Body of pancreas (tissue), 4 donors: ENCODE results near the gene GALR2.
A peak's percentile ranks its signal among the peaks of the same experiment; 100 is the strongest.

ENCODE experiments used
- POLR2A ChIP-seq, 3 donors: fragments of 450-650 bp; IDR thresholded peaks; one replicate each; pipeline ENCODE4 v1.6.1; 2016; ENCODE audit warnings: antibody characterized with exemption in 3 of 3, mild to moderate bottlenecking in 2 of 3
- TF ChIP-seq, protein P1 (sequence below), 7 experiments: fragments of 450-650 bp in 4 of 7; fragments of 200-600 bp in 3 of 7; sonication (generic) in 3 of 7; IDR thresholded peaks; one replicate each; pipeline ENCODE4 v1.5.1; 2016 to 2019; ENCODE audit warnings: antibody characterized with exemption in 7 of 7

DNA sequence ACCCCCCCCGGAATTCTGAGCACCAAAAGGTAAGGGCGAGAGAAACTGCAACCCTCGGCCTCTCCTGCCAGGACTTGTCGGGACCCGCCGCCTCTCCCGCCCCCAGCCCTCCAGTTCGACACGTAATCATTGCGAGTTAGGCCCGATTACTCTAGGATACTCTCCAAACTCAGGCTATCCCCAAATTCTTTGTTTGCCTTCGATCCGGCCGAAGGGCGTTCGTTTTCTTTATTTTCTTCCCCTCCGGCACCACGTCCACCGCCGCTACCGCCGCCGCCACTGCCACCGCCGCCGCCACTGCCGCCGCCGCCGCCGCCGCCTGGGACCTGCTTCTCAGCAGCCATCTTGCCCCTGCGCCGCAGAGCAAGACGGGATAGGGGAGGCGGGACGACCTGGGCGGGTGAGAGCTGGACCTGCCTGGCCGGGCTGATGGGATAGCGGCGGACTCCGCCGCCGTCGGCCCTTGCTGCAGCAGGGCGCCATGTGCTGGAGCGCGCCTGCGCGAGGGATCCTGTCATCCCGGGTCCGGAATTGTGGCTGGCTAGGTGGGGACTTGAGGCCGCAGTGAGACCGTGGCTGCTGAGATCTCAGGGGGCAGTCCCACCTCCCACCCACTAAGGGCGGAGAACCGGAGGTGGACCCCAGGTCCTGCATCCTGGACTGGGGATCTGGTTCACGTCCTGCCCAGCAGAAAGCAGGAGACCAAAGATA is 2.3 kb upstream of the GALR2 start, which contains the start of gene SRP68:
- TF ChIP-seq, protein P1, sequence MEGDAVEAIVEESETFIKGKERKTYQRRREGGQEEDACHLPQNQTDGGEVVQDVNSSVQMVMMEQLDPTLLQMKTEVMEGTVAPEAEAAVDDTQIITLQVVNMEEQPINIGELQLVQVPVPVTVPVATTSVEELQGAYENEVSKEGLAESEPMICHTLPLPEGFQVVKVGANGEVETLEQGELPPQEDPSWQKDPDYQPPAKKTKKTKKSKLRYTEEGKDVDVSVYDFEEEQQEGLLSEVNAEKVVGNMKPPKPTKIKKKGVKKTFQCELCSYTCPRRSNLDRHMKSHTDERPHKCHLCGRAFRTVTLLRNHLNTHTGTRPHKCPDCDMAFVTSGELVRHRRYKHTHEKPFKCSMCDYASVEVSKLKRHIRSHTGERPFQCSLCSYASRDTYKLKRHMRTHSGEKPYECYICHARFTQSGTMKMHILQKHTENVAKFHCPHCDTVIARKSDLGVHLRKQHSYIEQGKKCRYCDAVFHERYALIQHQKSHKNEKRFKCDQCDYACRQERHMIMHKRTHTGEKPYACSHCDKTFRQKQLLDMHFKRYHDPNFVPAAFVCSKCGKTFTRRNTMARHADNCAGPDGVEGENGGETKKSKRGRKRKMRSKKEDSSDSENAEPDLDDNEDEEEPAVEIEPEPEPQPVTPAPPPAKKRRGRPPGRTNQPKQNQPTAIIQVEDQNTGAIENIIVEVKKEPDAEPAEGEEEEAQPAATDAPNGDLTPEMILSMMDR (IDR thresholded peaks at IDR 0.05): peak in 1 of 7 experiments; percentile 28
- TF ChIP-seq POLR2A (IDR thresholded peaks at IDR 0.05): peak; percentile 73 to 87 (median 86)
